Measurements from ENCODE around the gene LCMT2. TPM values are rescaled to one million over a fixed set of nuclear protein-coding genes. Genes with fewer than 3 reads are reported as not detected.

LCMT2 gene
- total RNA-seq, 2 donors from 2014 or later = 4.4 to 8.6 TPM

DNA sequence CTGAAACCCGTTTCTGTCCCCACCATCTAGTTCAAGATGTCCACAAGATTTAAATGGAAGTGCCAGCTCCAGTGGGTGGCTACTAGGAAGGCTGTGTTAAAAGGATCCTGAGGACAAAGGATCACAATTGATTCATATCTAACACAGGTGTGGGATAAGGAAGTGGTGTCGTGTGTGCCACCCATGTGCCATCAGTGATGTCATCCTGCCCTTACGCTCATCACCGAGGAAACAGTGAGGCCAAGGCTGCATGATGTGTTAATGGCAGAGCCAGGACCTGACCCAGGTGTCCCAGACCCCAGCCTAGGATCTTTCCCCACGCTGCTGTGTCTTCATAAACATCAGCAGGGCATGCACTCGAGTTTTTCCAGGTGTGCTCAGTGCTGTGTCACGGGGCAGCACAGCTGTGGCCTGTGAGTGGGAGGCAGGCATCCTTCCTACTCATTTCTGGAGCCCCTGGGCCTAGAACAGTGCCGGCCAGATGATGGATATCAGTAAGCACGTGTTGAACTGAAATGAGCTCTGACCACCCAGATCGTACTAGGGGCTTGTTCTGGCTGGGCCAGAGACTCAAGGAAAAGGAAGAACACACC is 53.0 kb downstream of the LCMT2 start:
- TF ChIP-seq, protein P1, sequence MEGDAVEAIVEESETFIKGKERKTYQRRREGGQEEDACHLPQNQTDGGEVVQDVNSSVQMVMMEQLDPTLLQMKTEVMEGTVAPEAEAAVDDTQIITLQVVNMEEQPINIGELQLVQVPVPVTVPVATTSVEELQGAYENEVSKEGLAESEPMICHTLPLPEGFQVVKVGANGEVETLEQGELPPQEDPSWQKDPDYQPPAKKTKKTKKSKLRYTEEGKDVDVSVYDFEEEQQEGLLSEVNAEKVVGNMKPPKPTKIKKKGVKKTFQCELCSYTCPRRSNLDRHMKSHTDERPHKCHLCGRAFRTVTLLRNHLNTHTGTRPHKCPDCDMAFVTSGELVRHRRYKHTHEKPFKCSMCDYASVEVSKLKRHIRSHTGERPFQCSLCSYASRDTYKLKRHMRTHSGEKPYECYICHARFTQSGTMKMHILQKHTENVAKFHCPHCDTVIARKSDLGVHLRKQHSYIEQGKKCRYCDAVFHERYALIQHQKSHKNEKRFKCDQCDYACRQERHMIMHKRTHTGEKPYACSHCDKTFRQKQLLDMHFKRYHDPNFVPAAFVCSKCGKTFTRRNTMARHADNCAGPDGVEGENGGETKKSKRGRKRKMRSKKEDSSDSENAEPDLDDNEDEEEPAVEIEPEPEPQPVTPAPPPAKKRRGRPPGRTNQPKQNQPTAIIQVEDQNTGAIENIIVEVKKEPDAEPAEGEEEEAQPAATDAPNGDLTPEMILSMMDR (IDR thresholded peaks at IDR 0.05) = no peak
- H3K4me3 ChIP-seq = no peak overlapping the region
- peak; percentile 40 for DNase-seq (ENCODE audit: low spot score)
- no peaks in the 10 kb centered on the region for H3K27me3 ChIP-seq
- H3K27ac ChIP-seq = no peak overlapping the region
- no peaks in the 10 kb centered on the region for H3K9me3 ChIP-seq
- no peaks in the 10 kb centered on the region for H3K36me3 ChIP-seq
- peaks cover 0 to 7% of the 10 kb centered on the region in 2 donors for H3K4me1 ChIP-seq

DNA sequence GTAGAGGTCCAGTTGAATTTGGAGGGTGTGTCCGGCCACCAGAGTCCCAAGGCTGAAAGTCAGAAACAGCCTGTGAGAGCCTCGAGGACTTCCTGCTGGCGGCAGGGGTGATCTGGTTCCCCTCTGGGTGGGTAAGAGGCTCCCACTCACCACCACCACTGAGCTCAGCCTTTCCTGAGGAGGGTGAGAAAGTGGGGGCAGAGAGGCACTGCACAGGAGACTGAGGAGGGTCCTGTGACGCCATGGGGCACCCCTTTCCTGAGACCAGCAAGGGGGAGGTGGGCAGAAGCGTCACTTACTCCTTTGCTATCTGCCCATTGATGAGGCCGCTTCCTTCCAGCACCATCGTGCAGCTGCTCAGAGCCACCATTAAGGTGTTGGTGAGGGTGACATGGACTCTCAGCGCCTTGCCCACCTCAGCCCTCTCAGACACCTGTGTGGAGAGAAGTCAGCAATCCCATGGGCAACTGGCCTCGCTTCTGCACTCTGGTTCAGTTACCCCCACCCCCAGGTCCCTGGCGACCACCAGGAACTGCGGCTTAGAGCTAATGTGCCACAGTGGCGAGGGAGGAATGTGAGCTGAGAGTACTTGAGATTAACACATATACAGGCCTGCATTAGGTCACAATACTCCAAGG is 53.7 kb downstream of the LCMT2 start:
- H3K4me1 ChIP-seq = peaks cover 0 to 7% of the 10 kb centered on the region in 2 donors
- H3K27ac ChIP-seq = no peak overlapping the region

DNA sequence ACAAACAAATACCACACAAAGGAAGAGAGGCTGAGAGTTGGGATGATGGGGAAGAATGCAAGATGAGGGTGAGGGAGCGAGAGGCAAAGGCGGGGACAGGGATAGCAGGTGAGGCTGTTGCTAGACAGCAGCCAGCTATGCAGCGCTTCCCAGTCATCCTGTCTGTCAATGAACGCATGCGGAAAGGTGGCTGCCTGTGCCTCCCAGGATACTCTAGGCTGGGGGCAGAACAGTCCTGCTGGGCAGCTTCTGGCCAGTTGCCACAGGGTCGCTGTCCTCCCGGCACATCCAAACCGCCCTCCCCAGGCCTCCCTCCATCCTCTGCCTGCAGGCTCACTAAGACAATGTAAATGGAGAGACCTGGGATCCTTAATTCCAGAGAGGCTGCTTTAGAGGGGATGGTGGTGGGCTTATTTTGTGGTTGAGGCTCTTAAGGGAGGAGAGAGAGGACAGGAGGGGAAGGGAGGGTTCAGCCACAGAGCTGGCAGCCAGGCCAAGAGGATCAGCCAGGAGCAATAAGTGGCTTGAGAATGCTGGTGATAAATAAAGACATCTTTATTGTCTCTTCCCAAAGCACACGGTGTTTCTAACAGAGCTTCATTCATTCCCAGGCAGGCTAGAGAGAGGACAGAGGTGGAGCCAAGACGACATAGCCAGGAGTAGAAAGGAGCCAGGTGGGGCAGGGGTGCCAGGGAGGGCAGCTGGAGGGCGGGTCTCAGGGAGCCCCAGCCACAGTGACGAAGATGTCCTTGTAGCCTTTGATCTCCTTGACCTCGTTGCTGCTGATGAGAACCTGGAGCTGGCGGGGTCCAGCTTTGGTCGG is 54.4 kb downstream of the LCMT2 start:
- TF ChIP-seq, protein P1 (IDR thresholded peaks at IDR 0.05) = no peak
- Histone ChIP-seq H3K4me1 (peaks cover 0 to 7% of the 10 kb centered on the region in 2 donors), H3K36me3 (no peaks in the 10 kb centered on the region), H3K4me3 (no peak overlapping the region), H3K9me3 (no peaks in the 10 kb centered on the region), H3K27me3 (no peaks in the 10 kb centered on the region), H3K27ac (no peak overlapping the region)
- DNase-seq (ENCODE audit: low spot score) = peak; percentile 48

More for the DNA sequence above, 53.7 kb downstream of the LCMT2 start:
- Histone ChIP-seq H3K27me3 (no peaks in the 10 kb centered on the region), H3K4me3 (no peak overlapping the region), H3K36me3 (no peaks in the 10 kb centered on the region), H3K9me3 (no peaks in the 10 kb centered on the region)
- TF ChIP-seq, protein P1 (IDR thresholded peaks at IDR 0.05) = no peak
- peak; percentile 54 for DNase-seq (ENCODE audit: low spot score)

DNA sequence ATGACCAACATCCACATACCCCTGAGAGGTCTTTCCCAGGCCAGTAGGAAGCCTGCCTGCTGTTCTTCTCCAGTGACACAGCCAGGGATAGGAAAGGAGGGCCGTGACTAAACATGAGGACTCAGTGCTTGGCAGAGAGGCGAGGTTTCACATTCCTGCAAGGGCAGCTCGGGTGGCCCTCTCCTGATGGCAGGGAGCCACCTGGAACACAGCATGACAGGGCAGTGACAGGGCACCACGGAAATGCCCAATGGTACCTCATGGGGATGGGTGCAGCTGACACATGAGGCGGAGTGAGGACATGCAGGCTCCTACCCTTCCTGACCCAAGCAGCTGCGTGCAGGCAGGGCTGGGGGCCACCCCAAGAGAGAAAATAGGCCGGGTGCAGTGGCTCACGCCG is 56.2 kb downstream of the LCMT2 start:
- Histone ChIP-seq H3K27me3 (no peaks in the 10 kb centered on the region), H3K36me3 (no peaks in the 10 kb centered on the region), H3K4me1 (peaks cover 0 to 7% of the 10 kb centered on the region in 2 donors), H3K4me3 (no peak overlapping the region), H3K9me3 (no peaks in the 10 kb centered on the region), H3K27ac (peak overlapping the region; percentile 55)
- peak; percentile 76 for DNase-seq (ENCODE audit: low spot score)
- TF ChIP-seq, protein P1 (IDR thresholded peaks at IDR 0.05) = no peak

Other genes with a start within 250 kb of the LCMT2 start
- 10 to 100 TPM; 20.0 to 21.0 TPM for gene UBR1, start 224.5 kb downstream of the LCMT2 start, total RNA-seq
- 10 to 100 TPM; 11.3 TPM for gene TMEM62, start 197.0 kb downstream of the LCMT2 start, total RNA-seq
- gene CCNDBP1, start 145.2 kb downstream of the LCMT2 start, total RNA-seq = 10 to 100 TPM; 50.9 to 60.1 TPM
- gene EPB42, start 109.6 kb downstream of the LCMT2 start, total RNA-seq = 1 to 10 TPM; 1.1 TPM
- gene TGM5, start 63.6 kb downstream of the LCMT2 start, total RNA-seq = under 1 TPM in 1 of 2 donors, not detected in 1; 0.15 TPM
- gene TGM7, start 28.3 kb downstream of the LCMT2 start, total RNA-seq = not detected
- gene ZSCAN29, start 40.5 kb upstream of the LCMT2 start, total RNA-seq = 10 to 100 TPM in 1 of 2 donors, 1 to 10 TPM in 1; 6.4 to 10.1 TPM
- 1 to 10 TPM; 5.9 to 8.5 TPM for gene TUBGCP4, start 40.5 kb upstream of the LCMT2 start, total RNA-seq
- gene TP53BP1, start 162.6 kb upstream of the LCMT2 start, total RNA-seq = 10 to 100 TPM; 23.1 to 34.2 TPM
- gene MAP1A, start 187.0 kb upstream of the LCMT2 start, total RNA-seq = 10 to 100 TPM; 39.3 to 52.7 TPM

All from right atrium auricular region (tissue), 2 donors.